ENCODE results near the gene CNOT1. TPM values are rescaled to one million over a fixed set of nuclear protein-coding genes. Genes with fewer than 3 reads are reported as not detected.

The CNOT1 gene
- total RNA-seq, 1 experiment from 2014 or later, result 121 TPM

DNA sequence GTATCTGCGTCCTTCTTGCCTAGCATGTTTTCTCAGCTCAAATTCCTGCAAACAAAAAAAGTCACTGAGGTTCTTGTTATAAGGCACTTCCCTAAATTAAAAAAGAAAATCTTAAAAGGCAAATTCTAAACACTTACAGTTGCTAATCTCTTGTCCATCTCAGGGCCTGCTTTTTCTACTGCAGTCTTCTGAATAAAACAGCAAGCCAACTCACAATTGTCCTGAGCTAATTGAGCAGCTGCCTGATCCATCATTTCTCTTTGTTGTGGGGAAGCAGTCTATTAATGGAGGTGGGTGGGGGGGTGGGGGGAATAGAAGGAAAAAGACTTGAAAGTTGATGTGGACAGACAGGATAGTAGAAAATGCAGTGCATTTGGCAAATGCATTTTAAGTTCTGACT lies 87.3 kb downstream of the CNOT1 start:
- no peak for DNase-seq (ENCODE audit: low read depth, low spot score)
- in situ Hi-C loops (cut with HindIII; ENCODE audit: low pct_unique_long_range_greater_than_20kb, low sequenced_read_pairs), result no loop called here

DNA sequence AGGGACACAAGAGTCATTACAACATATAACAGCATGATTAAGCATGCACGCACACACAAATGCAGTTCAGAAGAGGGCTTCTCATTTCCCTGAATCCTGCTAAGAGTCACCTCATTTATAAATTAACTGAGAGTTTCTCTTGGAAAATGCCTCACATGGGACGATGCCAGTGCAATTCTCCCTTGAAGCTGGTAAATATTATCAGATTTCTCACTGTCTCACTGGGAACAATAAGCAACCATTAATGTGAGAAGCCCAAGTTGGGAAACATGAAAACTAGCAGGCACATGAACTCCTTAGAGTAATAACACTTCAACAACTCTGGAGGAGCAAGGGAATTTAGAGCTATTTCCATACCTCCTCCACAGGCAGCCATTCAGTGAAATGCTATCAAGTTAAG lies 87.9 kb downstream of the CNOT1 start:
- no peak for DNase-seq (ENCODE audit: low read depth, low spot score)
- in situ Hi-C loops (cut with HindIII; ENCODE audit: low pct_unique_long_range_greater_than_20kb, low sequenced_read_pairs), result no loop called here

DNA sequence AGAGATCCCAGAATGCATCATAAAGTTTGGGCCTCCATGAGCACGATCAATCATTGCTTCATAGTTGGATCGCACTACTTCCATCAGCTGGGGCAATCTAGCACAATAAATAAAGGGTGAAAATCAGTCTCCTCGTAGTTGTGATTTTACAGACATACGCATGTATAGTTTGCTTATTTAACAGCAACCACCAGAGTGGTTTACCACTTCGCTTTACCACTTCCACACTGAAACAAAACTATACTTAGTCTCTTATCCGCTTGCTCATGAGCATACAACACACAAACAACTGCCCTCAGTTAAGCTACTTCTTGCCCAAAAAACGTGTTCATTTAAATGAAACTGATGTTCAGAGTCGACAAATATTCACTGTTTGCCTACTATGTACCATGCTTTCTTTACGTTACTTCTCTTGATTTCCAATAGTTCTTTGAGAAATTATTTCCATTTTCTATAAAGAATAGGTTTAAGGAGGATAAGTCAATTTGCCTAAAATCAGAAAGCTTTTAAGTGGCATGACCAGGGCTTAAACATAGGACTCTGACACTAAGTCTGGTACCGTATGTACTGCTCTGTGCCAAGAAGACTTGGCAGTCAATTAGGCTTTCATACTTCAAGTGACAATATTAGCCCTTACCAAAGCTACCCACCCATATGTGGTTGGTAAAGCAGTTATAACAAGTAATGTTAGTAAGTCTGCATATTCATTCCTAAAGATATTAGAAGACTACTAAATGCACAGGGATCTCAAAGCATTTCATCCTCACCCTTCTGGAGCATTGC lies 92.3 kb downstream of the CNOT1 start:
- in situ Hi-C loops (cut with HindIII; ENCODE audit: low pct_unique_long_range_greater_than_20kb, low sequenced_read_pairs), result no loop called here
- no peak for DNase-seq (ENCODE audit: low read depth, low spot score)

DNA sequence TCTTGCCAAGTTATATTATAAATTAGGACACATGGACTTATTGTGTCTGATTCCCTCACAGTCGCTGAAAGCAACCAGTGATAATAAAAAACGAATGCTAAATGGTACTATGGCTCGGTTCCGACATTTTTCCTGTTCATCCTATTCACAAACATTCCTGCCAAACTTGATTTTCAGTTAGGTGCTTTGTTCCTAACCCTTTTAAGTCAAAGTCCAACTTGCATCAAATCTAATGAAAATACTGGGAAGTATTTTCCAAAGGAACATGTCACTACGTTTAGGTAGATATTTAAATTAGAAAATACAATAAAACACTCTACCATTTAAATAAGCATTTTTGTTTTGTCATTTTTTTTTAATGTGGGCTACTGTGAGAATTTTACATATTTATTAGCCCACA lies 93.3 kb downstream of the CNOT1 start:
- DNase-seq (ENCODE audit: low read depth, low spot score), result no peak
- in situ Hi-C loops (cut with HindIII; ENCODE audit: low pct_unique_long_range_greater_than_20kb, low sequenced_read_pairs), result no loop called here

DNA sequence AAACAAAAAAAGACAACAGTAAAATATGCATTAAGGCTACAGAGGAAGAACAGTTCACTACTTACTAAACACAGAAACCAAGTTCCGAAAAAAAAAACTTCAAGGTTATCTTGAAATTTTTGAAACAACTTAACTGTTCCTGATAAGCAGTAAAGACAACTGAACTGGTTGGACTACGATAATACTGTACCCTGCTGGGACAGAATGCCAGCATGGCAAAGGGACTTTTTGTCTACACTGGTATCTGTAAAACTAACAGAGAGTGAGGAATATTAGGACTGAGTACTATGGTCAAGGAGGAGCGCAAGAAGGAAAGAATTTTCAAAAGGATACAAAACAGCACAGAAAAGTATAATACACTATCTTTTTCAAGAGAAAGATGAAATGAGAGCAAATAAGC lies 94.5 kb downstream of the CNOT1 start:
- no peak for DNase-seq (ENCODE audit: low read depth, low spot score)
- in situ Hi-C loops (cut with HindIII; ENCODE audit: low pct_unique_long_range_greater_than_20kb, low sequenced_read_pairs), result no loop called here

DNA sequence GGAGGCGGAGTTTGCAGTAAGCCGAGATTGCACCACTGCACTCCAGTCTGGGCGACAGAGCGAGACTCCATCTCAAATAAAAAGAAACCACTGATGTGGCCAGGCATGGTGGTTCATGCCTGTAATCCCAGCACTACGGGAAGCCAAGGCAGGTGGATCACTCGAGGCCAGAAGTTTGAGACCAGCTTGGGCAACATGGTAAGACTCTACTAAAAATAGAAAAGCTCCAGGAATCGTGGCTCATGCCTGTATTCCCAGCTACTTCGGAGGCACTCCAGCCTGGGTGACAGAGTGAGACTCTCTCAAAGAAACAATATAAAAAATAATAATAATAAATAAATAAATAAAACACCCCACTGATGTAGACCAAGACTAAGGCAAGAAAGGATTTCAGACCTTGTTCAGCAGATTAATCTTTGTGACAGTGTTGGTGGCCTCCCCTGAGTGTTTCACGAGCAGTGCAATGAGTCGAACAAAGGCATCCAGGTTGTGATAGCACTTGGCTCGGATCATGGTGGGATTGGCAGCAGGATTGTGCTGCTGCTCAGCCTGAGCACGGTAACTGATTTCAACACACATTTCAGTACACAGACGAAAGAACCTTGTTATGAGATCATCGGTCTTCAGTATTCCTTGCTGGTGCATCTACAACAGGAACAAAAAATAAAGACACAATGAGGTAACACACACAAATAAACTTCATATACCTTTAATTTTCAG lies 95.7 kb downstream of the CNOT1 start:
- in situ Hi-C loops (cut with HindIII; ENCODE audit: low pct_unique_long_range_greater_than_20kb, low sequenced_read_pairs), result no loop called here
- DNase-seq (ENCODE audit: low read depth, low spot score), result no peak

DNA sequence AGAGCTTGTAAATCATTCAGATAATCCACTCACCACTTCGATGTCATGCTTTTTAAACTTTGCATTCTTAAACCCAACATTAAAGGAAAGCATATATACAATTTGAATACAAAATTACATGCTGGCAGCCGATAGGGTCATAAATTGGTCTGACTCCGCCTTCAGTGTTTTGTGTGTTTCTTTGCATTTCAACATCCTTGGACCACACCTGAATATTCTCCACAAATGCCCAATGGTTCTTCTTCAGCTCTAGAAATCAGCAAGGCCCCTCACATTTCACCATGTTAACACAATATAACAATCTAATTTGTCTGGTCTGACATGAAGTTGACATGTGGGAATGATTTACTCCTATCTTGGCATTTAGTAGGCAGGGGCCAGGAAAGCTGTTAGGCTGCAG lies 97.2 kb downstream of the CNOT1 start:
- DNase-seq (ENCODE audit: low read depth, low spot score), result no peak
- in situ Hi-C loops (cut with HindIII; ENCODE audit: low pct_unique_long_range_greater_than_20kb, low sequenced_read_pairs), result no loop called here

DNA sequence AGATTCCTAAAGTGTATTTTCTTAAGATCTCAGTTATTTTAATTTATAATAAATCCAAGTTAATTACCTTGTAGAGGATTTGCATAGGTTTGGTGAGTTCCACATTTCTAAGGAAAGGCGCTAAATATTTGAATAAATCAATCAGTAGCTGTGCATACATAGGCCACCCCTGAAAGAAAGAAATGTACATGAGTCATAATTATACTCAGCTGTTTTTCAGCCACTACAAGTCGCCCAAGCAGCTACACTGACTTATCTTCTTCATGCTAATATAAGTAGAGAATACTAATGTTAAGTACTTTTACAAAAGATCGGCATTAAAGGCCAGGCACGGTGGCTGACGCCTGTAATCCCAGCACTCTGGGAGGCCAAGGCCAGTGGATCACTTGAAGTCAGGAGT lies 99.4 kb downstream of the CNOT1 start:
- in situ Hi-C loops (cut with HindIII; ENCODE audit: low pct_unique_long_range_greater_than_20kb, low sequenced_read_pairs), result no loop called here
- DNase-seq (ENCODE audit: low read depth, low spot score), result no peak

DNA sequence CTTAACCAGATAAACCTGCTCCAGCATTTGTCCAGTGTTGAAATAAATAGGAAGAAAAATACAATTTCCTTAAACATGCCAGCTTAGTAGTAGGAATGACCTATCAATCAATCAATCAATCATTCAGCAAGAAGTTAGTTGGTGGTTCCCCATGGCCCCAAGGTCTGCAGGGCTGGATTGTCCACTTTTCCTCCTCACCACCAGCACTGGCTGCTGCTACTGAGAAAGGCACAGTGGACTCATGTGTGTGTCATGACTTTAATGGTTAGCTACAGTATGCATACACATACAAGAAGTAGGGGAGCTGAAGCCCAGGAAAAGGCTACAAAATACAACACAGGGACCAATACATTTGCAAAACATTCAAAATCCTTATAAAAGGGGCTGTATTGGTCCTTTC lies 109.9 kb downstream of the CNOT1 start:
- no peak for DNase-seq (ENCODE audit: low read depth, low spot score)
- in situ Hi-C loops (cut with HindIII; ENCODE audit: low pct_unique_long_range_greater_than_20kb, low sequenced_read_pairs), result no loop called here

DNA sequence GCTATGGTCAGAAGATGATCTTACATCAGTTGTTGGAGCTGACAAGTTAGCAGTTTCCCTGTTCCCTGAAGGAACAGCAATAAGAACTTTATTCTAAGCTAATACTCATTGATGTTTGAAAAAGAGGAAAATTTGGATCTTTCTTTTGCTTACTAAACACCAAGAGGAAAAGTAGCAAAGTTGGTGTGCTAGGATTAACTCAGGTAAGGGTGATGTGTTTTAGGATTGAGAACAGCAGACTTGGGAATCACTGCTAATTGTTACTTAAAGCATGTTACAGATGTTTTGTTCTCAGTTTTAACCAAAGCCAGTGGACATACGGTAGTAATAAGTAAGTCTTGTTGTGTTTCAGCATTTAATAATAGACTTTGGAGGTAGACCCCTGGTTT lies 110.7 kb downstream of the CNOT1 start:
- in situ Hi-C loops (cut with HindIII; ENCODE audit: low pct_unique_long_range_greater_than_20kb, low sequenced_read_pairs), result no loop called here
- DNase-seq (ENCODE audit: low read depth, low spot score), result no peak

DNA sequence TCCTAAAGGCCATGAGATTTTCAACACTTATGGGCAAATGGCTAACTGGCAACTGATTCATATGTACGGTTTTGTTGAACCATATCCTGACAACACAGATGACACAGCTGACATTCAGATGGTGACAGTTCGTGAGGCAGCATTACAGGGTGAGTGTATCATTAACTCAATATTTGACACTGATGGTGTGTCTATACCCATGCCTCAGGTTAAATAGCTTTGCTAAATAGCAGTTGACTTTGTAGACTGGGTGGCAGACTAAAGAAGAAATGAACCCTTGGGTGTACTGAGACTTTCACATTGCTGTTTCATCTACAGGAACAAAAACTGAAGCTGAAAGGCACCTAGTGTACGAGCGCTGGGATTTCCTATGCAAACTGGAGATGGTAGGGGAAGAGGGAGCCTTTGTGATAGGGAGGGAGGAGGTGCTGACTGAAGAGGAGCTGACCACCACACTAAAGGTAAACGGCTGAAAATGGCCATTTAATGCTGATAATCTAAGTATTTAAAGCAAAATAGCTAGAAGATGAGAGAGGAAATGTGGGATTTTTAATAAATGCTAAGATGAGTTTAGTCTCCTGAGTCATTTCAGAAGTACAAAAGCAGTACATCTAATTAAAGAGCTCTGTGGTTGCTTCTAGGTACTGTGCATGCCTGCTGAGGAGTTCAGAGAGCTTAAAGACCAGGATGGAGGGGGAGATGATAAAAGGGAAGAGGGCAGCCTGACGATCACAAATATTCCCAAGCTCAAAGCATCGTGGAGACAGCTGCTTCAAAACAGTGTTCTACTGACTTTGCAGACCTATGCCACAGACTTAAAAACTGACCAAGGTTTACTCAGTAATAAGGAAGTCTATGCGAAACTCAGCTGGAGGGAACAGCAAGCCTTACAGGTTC lies 111.3 kb downstream of the CNOT1 start:
- in situ Hi-C loops (cut with HindIII; ENCODE audit: low pct_unique_long_range_greater_than_20kb, low sequenced_read_pairs), result no loop called here
- no peak for DNase-seq (ENCODE audit: low read depth, low spot score)

DNA sequence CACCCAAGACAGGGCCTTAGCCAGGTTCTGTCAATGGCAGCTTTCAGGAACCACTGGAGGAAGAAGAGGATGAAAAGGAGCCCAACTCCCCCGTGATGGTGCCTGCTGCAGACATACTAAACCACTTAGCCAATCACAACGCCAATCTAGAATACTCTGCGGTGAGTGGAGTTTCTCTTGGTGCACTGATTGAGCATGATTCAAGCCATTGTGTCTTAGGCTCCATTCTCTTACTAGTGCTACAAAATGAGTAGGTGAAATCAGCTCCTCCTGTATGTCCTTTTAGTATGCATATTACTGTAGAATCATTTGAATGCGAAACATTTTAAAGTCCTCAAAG lies 112.9 kb downstream of the CNOT1 start:
- in situ Hi-C loops (cut with HindIII; ENCODE audit: low pct_unique_long_range_greater_than_20kb, low sequenced_read_pairs), result no loop called here
- DNase-seq (ENCODE audit: low read depth, low spot score), result no peak

DNA sequence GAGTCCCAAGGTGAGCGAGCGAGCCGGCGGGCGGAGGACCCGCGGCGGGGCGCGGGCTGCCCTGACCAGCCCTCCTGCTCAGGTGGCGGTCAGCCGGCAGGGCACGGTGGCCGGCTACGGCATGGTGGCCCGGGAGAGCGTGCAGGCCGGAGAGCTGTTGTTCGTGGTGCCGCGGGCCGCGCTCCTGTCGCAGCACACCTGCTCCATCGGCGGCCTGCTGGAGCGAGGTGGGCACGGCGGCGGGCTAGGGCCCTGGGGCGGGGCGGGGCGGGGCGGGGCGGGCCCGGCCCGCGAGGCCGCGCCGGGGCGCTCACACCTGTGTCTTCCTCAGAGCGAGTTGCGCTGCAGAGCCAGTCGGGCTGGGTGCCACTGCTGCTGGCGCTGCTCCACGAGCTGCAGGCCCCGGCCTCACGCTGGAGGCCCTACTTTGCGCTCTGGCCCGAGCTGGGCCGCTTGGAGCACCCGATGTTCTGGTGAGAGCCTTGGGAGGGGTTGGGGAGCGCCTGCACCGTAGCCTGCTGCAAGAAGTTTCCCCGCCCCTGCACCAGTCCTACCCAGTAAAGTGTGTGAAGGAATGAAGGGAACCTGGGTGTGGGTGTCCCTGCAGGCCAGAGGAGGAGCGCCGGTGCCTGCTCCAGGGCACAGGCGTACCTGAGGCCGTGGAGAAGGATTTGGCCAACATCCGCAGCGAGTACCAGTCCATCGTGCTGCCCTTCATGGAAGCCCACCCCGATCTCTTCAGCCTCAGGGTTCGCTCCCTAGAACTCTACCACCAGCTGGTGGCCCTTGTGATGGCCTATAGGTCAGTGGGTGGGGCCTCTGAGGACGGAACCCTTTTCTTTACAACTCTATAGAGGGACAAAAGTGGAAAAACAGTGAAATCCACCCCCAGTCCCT lies 113.5 kb downstream of the CNOT1 start:
- in situ Hi-C loops (cut with HindIII; ENCODE audit: low pct_unique_long_range_greater_than_20kb, low sequenced_read_pairs), result no loop called here

DNA sequence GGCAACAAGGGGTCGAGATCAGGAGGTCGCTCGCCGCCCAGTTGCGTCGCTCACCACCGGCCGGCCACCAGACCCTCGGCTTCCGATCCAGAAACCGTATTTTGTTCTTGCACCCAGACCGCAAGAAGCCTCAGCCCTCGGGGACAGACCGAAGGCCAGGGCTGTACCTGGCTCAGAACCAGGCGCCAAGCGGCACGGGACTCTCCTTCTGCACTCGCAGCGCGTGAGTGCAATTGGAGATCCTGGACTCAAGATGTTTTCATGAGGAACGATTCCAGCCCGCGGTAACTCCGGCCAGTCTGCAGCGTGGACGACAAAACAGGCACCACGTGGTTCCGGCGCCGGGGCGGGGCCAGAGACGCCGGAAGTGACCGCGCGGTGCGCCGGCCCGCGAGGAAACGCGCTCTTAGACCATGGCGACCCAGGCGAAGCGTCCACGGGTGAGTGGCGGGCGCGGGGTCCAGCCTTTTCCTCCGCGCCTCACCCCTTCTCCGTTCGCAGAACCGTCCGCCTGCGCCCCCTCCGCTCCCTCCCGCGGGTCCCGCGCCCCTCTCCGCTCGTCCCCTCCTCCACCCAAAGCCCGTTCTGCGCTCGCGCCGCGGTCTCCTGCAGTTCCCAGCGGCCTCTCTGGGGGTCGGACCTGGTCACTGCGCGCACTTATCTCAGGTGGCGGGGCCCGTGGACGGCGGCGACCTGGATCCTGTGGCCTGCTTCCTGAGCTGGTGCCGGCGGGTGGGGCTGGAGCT lies 114.3 kb downstream of the CNOT1 start, which contains the start of gene SETD6:
Gene SETD6 (plus strand): TSS at position 393 of the 746 bp plus-strand sequence. CDS start 21 bp downstream, at position 414.
- in situ Hi-C loops (cut with HindIII; ENCODE audit: low pct_unique_long_range_greater_than_20kb, low sequenced_read_pairs), result no loop called here
- no peak for DNase-seq (ENCODE audit: low read depth, low spot score)

More for the DNA sequence above, 113.5 kb downstream of the CNOT1 start:
- DNase-seq (ENCODE audit: low read depth, low spot score), result no peak

DNA sequence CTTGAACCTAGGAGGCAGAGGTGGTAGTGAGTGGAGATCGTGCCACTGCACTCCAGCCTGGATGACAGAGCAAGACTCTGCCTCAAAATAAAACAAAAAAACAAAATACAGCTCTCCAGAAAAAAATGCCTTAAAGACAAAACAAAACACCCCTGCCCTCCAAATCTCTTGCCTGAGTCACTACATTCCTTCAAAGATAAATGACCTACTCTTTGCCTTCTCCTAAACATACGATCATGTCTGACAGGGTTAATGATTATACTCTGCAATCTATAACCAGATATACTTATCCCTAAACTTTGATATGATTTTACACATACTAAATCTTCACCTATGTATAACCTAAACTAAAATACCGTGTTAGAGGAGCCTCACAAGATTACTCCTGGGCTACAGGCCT lies 115.8 kb downstream of the CNOT1 start:
- in situ Hi-C loops (cut with HindIII; ENCODE audit: low pct_unique_long_range_greater_than_20kb, low sequenced_read_pairs), result no loop called here
- DNase-seq (ENCODE audit: low read depth, low spot score), result no peak

DNA sequence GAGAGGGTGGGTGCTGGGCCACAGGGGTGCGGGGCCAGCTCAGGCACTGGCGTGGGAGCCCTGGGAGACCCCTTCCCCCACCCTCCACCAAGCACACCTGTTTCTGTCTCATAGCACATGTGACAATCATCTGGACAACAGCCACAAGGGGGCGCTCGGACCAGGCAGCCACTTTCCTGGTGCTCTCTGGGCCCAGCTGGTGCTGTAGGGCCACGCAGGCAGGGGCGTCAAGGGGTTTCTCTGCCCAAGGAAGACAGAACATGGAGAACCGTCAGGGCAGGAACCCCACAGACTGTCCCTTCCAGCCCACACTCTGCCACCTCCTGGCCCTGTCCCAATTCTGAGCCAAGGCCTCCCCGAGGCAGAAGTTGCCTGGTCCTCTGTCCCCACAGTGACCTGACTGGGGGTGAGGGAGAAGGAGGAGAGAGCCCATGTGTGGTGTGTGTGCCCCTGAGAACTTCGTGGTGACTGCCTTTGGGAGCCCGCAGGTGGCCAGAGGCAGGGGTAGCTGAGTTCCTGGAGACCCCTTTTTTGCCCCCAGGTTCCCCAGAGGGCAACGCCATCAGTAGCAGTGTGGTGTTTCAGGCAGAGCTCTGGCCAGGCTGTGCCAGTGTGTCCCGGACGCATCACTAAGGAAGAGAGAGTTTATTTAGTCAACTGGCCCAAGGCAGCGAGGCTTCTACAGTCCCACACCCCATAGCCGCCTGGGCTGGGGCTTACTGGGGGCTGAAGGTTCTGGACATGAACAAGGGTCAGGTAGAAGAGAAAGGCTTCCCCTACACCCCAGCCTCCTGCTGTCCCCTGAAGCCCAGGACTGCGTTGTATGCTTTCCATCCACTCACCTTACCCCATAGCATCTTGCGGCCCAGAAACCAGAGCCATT lies 117.5 kb downstream of the CNOT1 start:
- in situ Hi-C loops (cut with HindIII; ENCODE audit: low pct_unique_long_range_greater_than_20kb, low sequenced_read_pairs), result no loop called here
- peak; percentile 71 for DNase-seq (ENCODE audit: low read depth, low spot score)

All from SK-MEL-5 (cell line).